Upper lobe of left lung (tissue), 4 donors: ENCODE data around the gene HBD.

Source experiments
- CTCF ChIP-seq, 6 experiments: fragments of 450-650 bp in 4 of 6; fragments of 200-600 bp in 2 of 6; sonication (generic) in 2 of 6; IDR thresholded peaks; one replicate each; pipeline ENCODE4 v1.5.1; 2016 to 2019; ENCODE audit warnings: antibody characterized with exemption in 6 of 6
- EP300 ChIP-seq, 4 donors: sonication (generic); formaldehyde crosslinking; IDR thresholded peaks; one replicate each; pipeline ENCODE4 v1.5.1; 2017; ENCODE audit warnings: antibody characterized with exemption in 4 of 4, control low read depth in 2 of 4
- POLR2A ChIP-seq, 4 donors: fragments of 450-650 bp; IDR thresholded peaks; one replicate each; pipeline ENCODE4 v1.5.1; 2016 to 2017; ENCODE audit warnings: antibody characterized with exemption in 4 of 4, mild to moderate bottlenecking in 2 of 4

- TF ChIP-seq CTCF (IDR thresholded peaks at IDR 0.05) (no peak), POLR2A (IDR thresholded peaks at IDR 0.05) (no peak), EP300 (IDR thresholded peaks at IDR 0.05) (no peak)
These were observed 40.1 kb upstream of the HBD start for GRCh38 chr11:5274395-5274794.
